Neuronal stem cell (in vitro differentiated cells): Measurements from ENCODE around the gene LIN7B.

Experiments used
- DNase-seq: peaks from one replicate; pipeline ENCODE4 v3.0.0-alpha.2; 2013; ENCODE audit warnings: low spot score
- H2AFZ ChIP-seq: one replicate; pipeline ENCODE4 v1.6.1; 2013; ENCODE audit warnings: mild to moderate bottlenecking, low read length, inconsistent platforms
- H2AK5ac ChIP-seq: 2 replicates; pipeline ENCODE4 v1.6.1; 2013; ENCODE audit warnings: low read depth, mild to moderate bottlenecking, inconsistent platforms, low read length, moderate library complexity, mixed read lengths
- H2BK120ac ChIP-seq: 2 replicates; pipeline ENCODE4 v1.6.1; 2013; ENCODE audit warnings: low read depth, mild to moderate bottlenecking, inconsistent platforms, low read length, moderate library complexity, mixed read lengths
- H2BK12ac ChIP-seq: one replicate; pipeline ENCODE4 v1.6.1; 2013; ENCODE audit warnings: low read length, inconsistent platforms
- H2BK15ac ChIP-seq: 2 replicates; pipeline ENCODE4 v1.6.1; 2013; ENCODE audit warnings: mild to moderate bottlenecking, low read length, inconsistent platforms, mixed read lengths
- H2BK5ac ChIP-seq: one replicate; pipeline ENCODE4 v1.6.1; 2013; ENCODE audit warnings: inconsistent platforms, mild to moderate bottlenecking, low read length, moderate library complexity
- H3K14ac ChIP-seq: one replicate; pipeline ENCODE4 v1.6.1; 2013; ENCODE audit warnings: low read length, inconsistent platforms
- H3K18ac ChIP-seq: 2 replicates; pipeline ENCODE4 v1.6.1; 2013; ENCODE audit warnings: low read length, inconsistent platforms
- H3K23ac ChIP-seq: 2 replicates; pipeline ENCODE4 v1.6.1; 2013; ENCODE audit warnings: low read depth, mild to moderate bottlenecking, mixed read lengths, low read length, inconsistent platforms; ENCODE audit not compliant: poor library complexity
- H3K27ac ChIP-seq: replicated peaks from 3 replicates; pipeline ENCODE4 v1.5.1; 2013; ENCODE audit warnings: low read length, inconsistent platforms
- H3K27me3 ChIP-seq, 3 experiments: 2 replicates each; pipeline ENCODE4 v1.6.1; 2013; ENCODE audit warnings: low read length in 3 of 3, mild to moderate bottlenecking in 2 of 3, inconsistent platforms in 1 of 3, low read depth in 1 of 3, mixed read lengths in 1 of 3, moderate library complexity in 1 of 3; ENCODE audit not compliant: control insufficient read depth in 3 of 3, insufficient read depth in 3 of 3
- H3K36me3 ChIP-seq, 2 donors: replicated peaks in 1 of 2; 2 replicates each; pipeline ENCODE4 v1.6.1; 2013; ENCODE audit warnings: low read length in 2 of 2; ENCODE audit not compliant: control insufficient read depth in 2 of 2, insufficient read depth in 2 of 2
- H3K4ac ChIP-seq: 2 replicates; pipeline ENCODE4 v1.6.1; 2013; ENCODE audit warnings: inconsistent platforms, mild to moderate bottlenecking, low read length, moderate library complexity
- H3K4me1 ChIP-seq, 2 donors: 1 replicate in 1 of 2; 2 replicates in 1 of 2; pipeline ENCODE4 v1.6.1; 2013; ENCODE audit warnings: low read length in 2 of 2, low read depth in 1 of 2; ENCODE audit not compliant: control insufficient read depth in 2 of 2, insufficient read depth in 1 of 2
- H3K4me2 ChIP-seq: one replicate; pipeline ENCODE4 v1.6.1; 2013; ENCODE audit warnings: mild to moderate bottlenecking, low read length, inconsistent platforms; ENCODE audit not compliant: insufficient read depth, poor library complexity, severe bottlenecking
- H3K4me3 ChIP-seq, 2 donors: 2 replicates each; pipeline ENCODE4 v1.5.1; 2013; ENCODE audit warnings: low read length in 2 of 2, mild to moderate bottlenecking in 2 of 2, inconsistent platforms in 1 of 2, moderate library complexity in 1 of 2
- H3K79me1 ChIP-seq: one replicate; pipeline ENCODE4 v1.6.1; 2013; ENCODE audit warnings: low read depth, mild to moderate bottlenecking, inconsistent platforms, low read length, moderate library complexity
- H3K9ac ChIP-seq: one replicate; pipeline ENCODE4 v1.6.1; 2013; ENCODE audit warnings: mild to moderate bottlenecking, low read depth, low read length, inconsistent platforms; ENCODE audit not compliant: poor library complexity
- H3K9me3 ChIP-seq, 2 donors: replicated peaks in 1 of 2; 2 replicates each; pipeline versions ENCODE3 to v1.6.1; 2013; ENCODE audit warnings: low read length in 2 of 2, mild to moderate bottlenecking in 2 of 2, inconsistent platforms in 1 of 2, low read depth in 1 of 2, mixed read lengths in 1 of 2, moderate library complexity in 1 of 2; ENCODE audit not compliant: control insufficient read depth in 2 of 2, insufficient read depth in 1 of 2
- H4K8ac ChIP-seq: one replicate; pipeline ENCODE4 v1.6.1; 2013; ENCODE audit warnings: low read depth, mild to moderate bottlenecking, inconsistent platforms, low read length, moderate library complexity
- H4K91ac ChIP-seq: one replicate; pipeline ENCODE4 v1.6.1; 2013; ENCODE audit warnings: low read length, low read depth, mild to moderate bottlenecking, inconsistent platforms; ENCODE audit not compliant: poor library complexity
- WGBS, 2 donors: extraction: QIAGEN DNeasy Blood & Tissue Kit; methylation state at CpG; one replicate each; pipeline ENCODE4 v1.1.7; 2013; ENCODE audit warnings: missing lambda C conversion rate in 2 of 2, mixed read lengths in 1 of 2; ENCODE audit not compliant: insufficient read length in 2 of 2, insufficient replicate concordance in 1 of 2; ENCODE audit errors: extremely low coverage in 2 of 2; 5-methylcytosine and 5-hydroxymethylcytosine counted together

The LIN7B gene

GRCh38 chr19:49097453-49098288, 16.5 kb upstream of the LIN7B start:
- Histone ChIP-seq H2BK12ac (no peak overlapping the region), H3K23ac (no peak overlapping the region), H3K9ac (peak overlapping the region; percentile 56), H3K27ac (no peak overlapping the region), H3K36me3 (peaks cover 61 to 94% of the 10 kb centered on the region in 2 donors), H2BK120ac (no peak overlapping the region), H2AFZ (no peak overlapping the region), H2BK15ac (no peak overlapping the region), H2AK5ac (no peak overlapping the region), H3K18ac (no peak overlapping the region), H3K27me3 (no peaks in the 10 kb centered on the region), H3K4me2 (no peak overlapping the region), H3K4me3 (no peak overlapping the region), H3K79me1 (peaks cover 13% of the 10 kb centered on the region), H3K9me3 (peaks cover 0 to 3% of the 10 kb centered on the region in 2 donors), H3K14ac (no peak overlapping the region), H4K8ac (no peak overlapping the region), H4K91ac (no peak overlapping the region), H2BK5ac (no peak overlapping the region), H3K4ac (no peak overlapping the region), H3K4me1 (no peaks in the 10 kb centered on the region)
- DNase-seq = peak; percentile 83
- no CpG with 5 or more reads among the region's 8 CpGs for WGBS, 2 donors

DNA sequence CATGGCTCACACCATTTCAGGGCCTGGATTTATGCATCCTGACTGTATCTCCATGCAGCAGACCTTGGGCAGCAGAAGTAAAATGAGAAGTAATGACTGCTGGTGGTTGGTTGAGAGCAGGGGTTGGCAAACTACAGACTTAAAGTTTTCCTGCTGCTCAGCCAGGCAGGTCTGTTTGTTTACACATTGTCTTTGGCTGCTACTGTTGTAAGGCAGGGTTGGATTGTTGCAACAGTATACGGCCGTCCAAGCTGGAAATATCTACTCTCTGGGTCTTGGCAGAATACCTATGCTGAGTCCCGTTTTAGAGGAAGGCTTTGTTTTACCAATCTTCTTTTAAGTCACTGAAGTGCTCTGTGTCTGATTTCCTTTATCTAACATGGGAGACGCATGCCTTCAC, 15.4 kb upstream of the LIN7B start:
- Histone ChIP-seq H3K9me3 (peaks cover 0 to 3% of the 10 kb centered on the region in 2 donors), H3K27ac (no peak overlapping the region), H3K36me3 (peaks cover 62 to 94% of the 10 kb centered on the region in 2 donors), H3K4me3 (no peak overlapping the region), H2BK120ac (no peak overlapping the region), H3K23ac (no peak overlapping the region), H4K91ac (no peak overlapping the region), H2BK5ac (no peak overlapping the region), H4K8ac (no peak overlapping the region), H3K79me1 (peaks cover 15% of the 10 kb centered on the region), H3K27me3 (no peaks in the 10 kb centered on the region), H3K18ac (no peak overlapping the region), H3K9ac (no peak overlapping the region), H2AFZ (no peak overlapping the region), H3K4me2 (no peak overlapping the region), H3K4me1 (no peaks in the 10 kb centered on the region), H2BK15ac (no peak overlapping the region), H3K4ac (no peak overlapping the region), H3K14ac (no peak overlapping the region), H2AK5ac (no peak overlapping the region), H2BK12ac (no peak overlapping the region)
- DNase-seq = no peak
- WGBS, 2 donors = no CpG with 5 or more reads among the region's 4 CpGs

- H2BK12ac ChIP-seq = no peak overlapping the region
- no peaks in the 10 kb centered on the region for H3K4me1 ChIP-seq
- H3K9me3 ChIP-seq = peaks cover 0 to 3% of the 10 kb centered on the region in 2 donors
- no peak overlapping the region for H2BK15ac ChIP-seq
- no peak overlapping the region for H4K91ac ChIP-seq
- peaks cover 63 to 94% of the 10 kb centered on the region in 2 donors for H3K36me3 ChIP-seq
- no peak overlapping the region for H3K18ac ChIP-seq
- no peak overlapping the region for H3K4ac ChIP-seq
- no peak overlapping the region for H3K23ac ChIP-seq
- no peak overlapping the region for H3K4me3 ChIP-seq
- no peak overlapping the region for H3K27ac ChIP-seq
- no peak overlapping the region for H2AK5ac ChIP-seq
- peak overlapping the region; percentile 56 for H3K9ac ChIP-seq
- H4K8ac ChIP-seq = no peak overlapping the region
- no peaks in the 10 kb centered on the region for H3K27me3 ChIP-seq
- peaks cover 13% of the 10 kb centered on the region for H3K79me1 ChIP-seq
- no peak overlapping the region for H3K4me2 ChIP-seq
- no peak overlapping the region for H2BK5ac ChIP-seq
- no peak for DNase-seq
- H3K14ac ChIP-seq = no peak overlapping the region
- H2BK120ac ChIP-seq = no peak overlapping the region
- H2AFZ ChIP-seq = no peak overlapping the region
- WGBS, 2 donors = no CpG with 5 or more reads among the region's 12 CpGs
These were observed 13.0 kb upstream of the LIN7B start for GRCh38 chr19:49101160-49101559.

- no peak overlapping the region for H3K27ac ChIP-seq
These were observed 11.9 kb upstream of the LIN7B start for GRCh38 chr19:49102303-49102702.

More at GRCh38 chr19:49102303-49102702, 11.9 kb upstream of the LIN7B start:
- H3K9ac ChIP-seq = no peak overlapping the region
- H3K9me3 ChIP-seq = peaks cover 0 to 3% of the 10 kb centered on the region in 2 donors
- no peak overlapping the region for H2BK12ac ChIP-seq
- no peak overlapping the region for H3K14ac ChIP-seq
- DNase-seq = no peak
- H3K4me2 ChIP-seq = no peak overlapping the region
- H4K91ac ChIP-seq = no peak overlapping the region
- no peak overlapping the region for H2BK5ac ChIP-seq
- no peak overlapping the region for H2BK120ac ChIP-seq
- no peak overlapping the region for H4K8ac ChIP-seq
- no CpG with 5 or more reads among the region's 12 CpGs for WGBS, 2 donors
- H3K79me1 ChIP-seq = peaks cover 17% of the 10 kb centered on the region
- no peak overlapping the region for H3K4ac ChIP-seq
- no peaks in the 10 kb centered on the region for H3K4me1 ChIP-seq
- H3K4me3 ChIP-seq = no peak overlapping the region
- no peaks in the 10 kb centered on the region for H3K27me3 ChIP-seq
- H2AK5ac ChIP-seq = no peak overlapping the region
- H3K23ac ChIP-seq = no peak overlapping the region
- H3K36me3 ChIP-seq = peaks cover 67 to 94% of the 10 kb centered on the region in 2 donors
- H2BK15ac ChIP-seq = no peak overlapping the region
- no peak overlapping the region for H2AFZ ChIP-seq
- H3K18ac ChIP-seq = no peak overlapping the region
